HL-60 (cell line): Measurements from ENCODE around the gene PMEPA1.

Experiments used
- DNase-seq, 2 experiments: peaks; one replicate each; pipeline ENCODE4 v3.0.0-alpha.2; 2010 to 2020; ENCODE audit warnings: low read depth in 1 of 2, low spot score in 1 of 2
- H3K27ac ChIP-seq: fragments of 250-450 bp; sonication (Bioruptor Pico); replicated peaks from 2 replicates; pipeline ENCODE4 v1.5.1; 2020; ENCODE audit warnings: mild to moderate bottlenecking, moderate library complexity
- H3K27me3 ChIP-seq: fragments of 250-450 bp; sonication (Bioruptor Pico); 2 replicates; pipeline ENCODE4 v1.5.1; 2021; ENCODE audit warnings: mild to moderate bottlenecking, moderate library complexity; ENCODE audit not compliant: insufficient read depth, poor library complexity, severe bottlenecking
- H3K4me3 ChIP-seq: replicated peaks from 2 replicates; pipeline ENCODE4 v1.5.1; 2011; ENCODE audit warnings: mild to moderate bottlenecking, control low read depth, low read length; ENCODE audit not compliant: insufficient read depth
- GABPA ChIP-seq: IDR thresholded peaks from 2 replicates; pipeline ENCODE4 v1.6.1; 2012; ENCODE audit warnings: low read depth
- POLR2AphosphoS5 ChIP-seq: IDR thresholded peaks from 2 replicates; pipeline ENCODE4 v1.6.1; 2012; ENCODE audit warnings: low read depth
- REST ChIP-seq: IDR thresholded peaks from 2 replicates; pipeline ENCODE4 v1.6.1; 2012; ENCODE audit warnings: low read depth; ENCODE audit not compliant: insufficient replicate concordance
- SPI1 ChIP-seq: IDR thresholded peaks from 2 replicates; pipeline ENCODE4 v1.6.1; 2012; ENCODE audit warnings: low read depth, mild to moderate bottlenecking, borderline replicate concordance
- TF ChIP-seq, protein P1 (sequence below): IDR thresholded peaks from one replicate; pipeline ENCODE4 v1.5.1; 2011; ENCODE audit warnings: low read length, control low read depth, inconsistent platforms; ENCODE audit not compliant: insufficient read depth

The PMEPA1 gene

GRCh38 chr20:57684808-57685140 lies 25.0 kb downstream of the PMEPA1 start:
- no peak overlapping the region for H3K27ac ChIP-seq
- DNase-seq: no peak
- TF ChIP-seq GABPA: no peak
- no peak for TF ChIP-seq SPI1
- no peak overlapping the region for H3K4me3 ChIP-seq
- peaks cover 12% of the 10 kb centered on the region for H3K27me3 ChIP-seq

- Histone ChIP-seq H3K27ac (no peak overlapping the region), H3K4me3 (no peak overlapping the region), H3K27me3 (peaks cover 15% of the 10 kb centered on the region)
- DNase-seq: no peak
- TF ChIP-seq POLR2AphosphoS5 (no peak), GABPA (no peak), REST (no peak), SPI1 (no peak)
- TF ChIP-seq, protein P1, sequence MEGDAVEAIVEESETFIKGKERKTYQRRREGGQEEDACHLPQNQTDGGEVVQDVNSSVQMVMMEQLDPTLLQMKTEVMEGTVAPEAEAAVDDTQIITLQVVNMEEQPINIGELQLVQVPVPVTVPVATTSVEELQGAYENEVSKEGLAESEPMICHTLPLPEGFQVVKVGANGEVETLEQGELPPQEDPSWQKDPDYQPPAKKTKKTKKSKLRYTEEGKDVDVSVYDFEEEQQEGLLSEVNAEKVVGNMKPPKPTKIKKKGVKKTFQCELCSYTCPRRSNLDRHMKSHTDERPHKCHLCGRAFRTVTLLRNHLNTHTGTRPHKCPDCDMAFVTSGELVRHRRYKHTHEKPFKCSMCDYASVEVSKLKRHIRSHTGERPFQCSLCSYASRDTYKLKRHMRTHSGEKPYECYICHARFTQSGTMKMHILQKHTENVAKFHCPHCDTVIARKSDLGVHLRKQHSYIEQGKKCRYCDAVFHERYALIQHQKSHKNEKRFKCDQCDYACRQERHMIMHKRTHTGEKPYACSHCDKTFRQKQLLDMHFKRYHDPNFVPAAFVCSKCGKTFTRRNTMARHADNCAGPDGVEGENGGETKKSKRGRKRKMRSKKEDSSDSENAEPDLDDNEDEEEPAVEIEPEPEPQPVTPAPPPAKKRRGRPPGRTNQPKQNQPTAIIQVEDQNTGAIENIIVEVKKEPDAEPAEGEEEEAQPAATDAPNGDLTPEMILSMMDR: no peak
Measured at GRCh38 chr20:57683881-57684807, 25.7 kb downstream of the PMEPA1 start.

GRCh38 chr20:57683287-57683686 lies 26.5 kb downstream of the PMEPA1 start:
- H3K4me3 ChIP-seq: no peak overlapping the region
- H3K27ac ChIP-seq: no peak overlapping the region

More at GRCh38 chr20:57683287-57683686, 26.5 kb downstream of the PMEPA1 start:
- no peak for DNase-seq
- TF ChIP-seq, protein P1: no peak
- TF ChIP-seq GABPA: no peak
- no peak for TF ChIP-seq SPI1
- no peak for TF ChIP-seq POLR2AphosphoS5
- TF ChIP-seq REST: no peak
- peaks cover 17% of the 10 kb centered on the region for H3K27me3 ChIP-seq
